Bronchial epithelial cell (primary cell): ENCODE data around the gene BAD. TPM values are rescaled to one million over a fixed set of nuclear protein-coding genes. Genes with fewer than 3 reads are reported as not detected.

Experiments
- DNase-seq: peaks from one replicate; pipeline ENCODE4 v3.0.0-alpha.2; 2010; ENCODE audit warnings: low read depth
- FAIRE-seq: peaks from 2 replicates; lab custom pipeline; 2011; peaks lifted over from hg19 to GRCh38; lab: Jason Lieb, UNC
- H3K27me3 ChIP-seq: 2 replicates; pipeline ENCODE4 v1.5.1; 2011; ENCODE audit warnings: low read length; ENCODE audit not compliant: control insufficient read depth, insufficient read depth
- H3K36me3 ChIP-seq: 2 replicates; pipeline ENCODE4 v1.5.1; 2011; ENCODE audit warnings: low read length; ENCODE audit not compliant: control insufficient read depth, insufficient read depth
- H3K4me3 ChIP-seq: 2 replicates; pipeline ENCODE4 v1.5.1; 2011; ENCODE audit warnings: mild to moderate bottlenecking, low read depth, low read length, control low read depth
- total RNA-seq: library from RNA; depleted of rRNA; stranded (reverse); fragments of >200 nt; gene quantifications from 2 replicates; pipeline ENCODE4 v1.2.1, GENCODE V29; 2014
- TF ChIP-seq, protein P1 (sequence below): IDR thresholded peaks from 2 replicates; pipeline ENCODE4 v1.5.1; 2011; ENCODE audit warnings: mild to moderate bottlenecking, moderate library complexity, low read length, control low read depth, inconsistent platforms; ENCODE audit not compliant: insufficient read depth, severe bottlenecking

Gene BAD
- total RNA-seq, 1 donor from 2014 or later, result 63.4 TPM

GRCh38 chr11:64262271-64263002, 22.0 kb downstream of the BAD start:
- Histone ChIP-seq H3K4me3 (no peak overlapping the region), H3K36me3 (peaks cover 61% of the 10 kb centered on the region), H3K27me3 (no peaks in the 10 kb centered on the region)
- TF ChIP-seq, protein P1, sequence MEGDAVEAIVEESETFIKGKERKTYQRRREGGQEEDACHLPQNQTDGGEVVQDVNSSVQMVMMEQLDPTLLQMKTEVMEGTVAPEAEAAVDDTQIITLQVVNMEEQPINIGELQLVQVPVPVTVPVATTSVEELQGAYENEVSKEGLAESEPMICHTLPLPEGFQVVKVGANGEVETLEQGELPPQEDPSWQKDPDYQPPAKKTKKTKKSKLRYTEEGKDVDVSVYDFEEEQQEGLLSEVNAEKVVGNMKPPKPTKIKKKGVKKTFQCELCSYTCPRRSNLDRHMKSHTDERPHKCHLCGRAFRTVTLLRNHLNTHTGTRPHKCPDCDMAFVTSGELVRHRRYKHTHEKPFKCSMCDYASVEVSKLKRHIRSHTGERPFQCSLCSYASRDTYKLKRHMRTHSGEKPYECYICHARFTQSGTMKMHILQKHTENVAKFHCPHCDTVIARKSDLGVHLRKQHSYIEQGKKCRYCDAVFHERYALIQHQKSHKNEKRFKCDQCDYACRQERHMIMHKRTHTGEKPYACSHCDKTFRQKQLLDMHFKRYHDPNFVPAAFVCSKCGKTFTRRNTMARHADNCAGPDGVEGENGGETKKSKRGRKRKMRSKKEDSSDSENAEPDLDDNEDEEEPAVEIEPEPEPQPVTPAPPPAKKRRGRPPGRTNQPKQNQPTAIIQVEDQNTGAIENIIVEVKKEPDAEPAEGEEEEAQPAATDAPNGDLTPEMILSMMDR, result no peak
- no peak for FAIRE-seq
- DNase-seq, result no peak

GRCh38 chr11:64261556-64262080, 22.8 kb downstream of the BAD start:
- no peak for DNase-seq
- H3K27me3 ChIP-seq, result no peaks in the 10 kb centered on the region
- TF ChIP-seq, protein P1, result no peak
- no peak for FAIRE-seq
- no peak overlapping the region for H3K4me3 ChIP-seq
- peaks cover 62% of the 10 kb centered on the region for H3K36me3 ChIP-seq

DNA sequence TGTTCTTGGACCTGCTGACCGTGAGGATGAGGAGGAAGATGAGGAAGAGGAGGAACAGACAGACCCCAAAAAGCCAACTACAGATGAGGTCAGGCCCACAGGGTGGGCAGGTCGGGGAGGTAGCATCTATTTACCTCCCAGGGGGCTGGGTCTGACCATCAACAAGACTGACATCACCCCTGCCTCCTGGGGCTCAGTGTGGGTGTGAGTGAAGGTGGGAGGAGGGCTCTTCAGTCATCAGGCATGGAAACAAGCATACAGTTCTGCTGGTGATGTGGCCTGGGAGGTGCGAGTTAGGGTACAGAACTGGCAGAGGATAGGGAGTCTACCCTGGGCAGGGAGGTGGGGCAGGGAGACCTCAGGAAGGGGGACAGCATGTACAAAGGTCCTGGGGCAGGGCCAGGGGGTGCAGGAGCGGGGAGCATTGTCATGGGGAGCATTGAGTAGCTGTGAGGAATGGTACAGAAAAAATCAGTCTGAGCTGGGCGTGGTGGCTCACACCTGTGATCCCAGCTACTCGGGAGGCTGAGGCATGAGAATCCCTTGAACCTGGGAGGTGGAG, 24.2 kb downstream of the BAD start:
- TF ChIP-seq, protein P1, result no peak
- no peak overlapping the region for H3K4me3 ChIP-seq
- FAIRE-seq (no peak), DNase-seq (no peak)
- no peaks in the 10 kb centered on the region for H3K27me3 ChIP-seq
- H3K36me3 ChIP-seq, result peaks cover 65% of the 10 kb centered on the region

DNA sequence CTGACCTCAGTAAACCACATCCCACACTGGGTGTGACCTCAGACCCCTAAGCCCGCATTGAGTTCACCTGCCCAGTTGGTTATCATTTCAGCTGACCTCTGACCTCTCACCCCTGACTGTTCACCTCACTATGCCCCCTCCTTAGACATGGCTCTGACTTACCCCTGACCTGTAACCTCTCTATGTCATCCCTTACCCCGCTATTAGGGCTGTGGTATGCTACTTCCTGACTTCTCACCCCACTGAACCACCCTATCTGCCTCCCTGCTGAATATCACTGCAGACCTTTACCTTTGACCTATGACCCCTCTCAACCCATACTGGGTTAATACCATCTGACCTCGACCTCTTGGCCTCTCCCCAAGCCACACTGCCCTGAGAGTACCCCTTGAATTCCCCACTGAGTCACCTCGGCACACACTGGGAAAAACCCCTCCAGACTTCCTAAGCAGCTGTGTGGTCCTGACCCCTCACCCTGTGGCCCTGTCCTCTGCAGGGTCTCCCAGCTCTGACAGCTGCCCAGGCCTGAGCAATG, 24.9 kb downstream of the BAD start:
- FAIRE-seq (no peak), DNase-seq (no peak)

GRCh38 chr11:64258946-64259532, 25.4 kb downstream of the BAD start:
- no peak overlapping the region for H3K4me3 ChIP-seq
- peaks cover 69% of the 10 kb centered on the region for H3K36me3 ChIP-seq
- no peaks in the 10 kb centered on the region for H3K27me3 ChIP-seq
- FAIRE-seq, result no peak
- TF ChIP-seq, protein P1, result no peak
- no peak for DNase-seq

More for the DNA sequence above, 24.9 kb downstream of the BAD start:
- TF ChIP-seq, protein P1, result no peak
- Histone ChIP-seq H3K4me3 (no peak overlapping the region), H3K36me3 (peaks cover 68% of the 10 kb centered on the region), H3K27me3 (no peaks in the 10 kb centered on the region)
